ENCODE results near the gene PREP. TPM values are rescaled to one million over a fixed set of nuclear protein-coding genes. Genes with fewer than 3 reads are reported as not detected.

The PREP gene
- total RNA-seq, 2 experiments from 2014 or later: 42.1 to 47.0 TPM

DNA sequence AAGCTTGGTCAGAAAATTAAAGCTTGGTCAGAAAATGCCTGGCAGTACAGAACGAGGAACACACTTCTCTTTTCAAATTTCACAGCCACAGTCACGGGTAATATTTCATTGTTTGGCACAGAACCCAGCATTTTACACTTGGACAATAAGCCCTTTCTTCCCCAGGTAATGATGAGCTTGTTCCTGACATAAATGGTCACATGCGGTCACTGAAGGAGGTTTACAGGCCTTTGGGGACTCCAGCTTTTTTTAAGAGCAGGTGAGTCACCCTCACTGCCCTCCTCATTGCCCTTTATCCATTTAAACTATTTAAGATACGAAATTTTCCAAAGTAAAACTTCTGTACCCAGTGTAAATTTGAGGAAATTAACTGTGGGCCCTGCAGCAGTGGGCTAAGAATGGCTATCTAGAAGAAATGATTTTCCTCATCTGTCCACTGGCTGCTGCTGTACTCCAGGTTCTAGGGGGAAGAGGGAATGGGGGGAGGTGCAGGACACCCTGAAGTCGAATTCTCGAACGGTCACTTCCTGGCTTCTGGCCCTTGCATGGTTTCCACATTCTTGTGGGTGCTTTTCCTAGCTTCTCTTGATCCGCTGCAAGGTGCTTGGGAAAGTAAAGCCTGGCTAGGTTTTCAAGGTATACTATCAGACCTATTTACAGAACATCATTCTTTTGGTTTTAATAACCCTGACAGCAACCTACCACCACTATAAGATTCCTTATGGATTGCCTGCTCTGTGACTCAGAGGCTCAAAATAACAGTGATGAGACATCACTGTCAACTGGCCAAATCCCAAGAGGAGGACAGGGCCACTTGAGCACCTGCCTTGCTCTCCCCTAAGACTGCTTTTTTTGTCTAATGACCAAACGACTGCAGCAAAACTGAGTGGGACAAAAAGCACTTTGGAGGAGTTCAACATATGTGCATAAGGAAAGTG, 75.8 kb downstream of the PREP start:
- Mint-ChIP-seq H3K9me3 (no peaks in the 10 kb centered on the region), H3K27me3 (no peaks in the 10 kb centered on the region), H3K27ac (no peak overlapping the region), H3K4me1 (peaks cover 1% of the 10 kb centered on the region), H3K36me3 (ENCODE audit: low read depth) (peaks cover 43% of the 10 kb centered on the region), H3K4me3 (no peak overlapping the region)
- ChIA-PET CTCF (interaction anchor here (0.7 to 1.7 kb wide), 3 partner anchors 10 to 12 kb away, joined by 3 to 4 read pairs (median 3); no protein-coding TSS in a partner anchor), POLR2A (no interaction called here)
- no peak for DNase-seq

- DNase-seq: no peak
- Mint-ChIP-seq H3K9me3 (no peaks in the 10 kb centered on the region), H3K4me1 (peaks cover 1% of the 10 kb centered on the region), H3K36me3 (ENCODE audit: low read depth) (peaks cover 42% of the 10 kb centered on the region), H3K27me3 (no peaks in the 10 kb centered on the region), H3K4me3 (no peak overlapping the region), H3K27ac (no peak overlapping the region)
- CTCF ChIA-PET: interaction anchor here (0.6 to 1.7 kb wide), 3 partner anchors 11 to 33 kb away, joined by 3 to 4 read pairs (median 3); no protein-coding TSS in a partner anchor
- POLR2A ChIA-PET: no interaction called here
These were observed 76.7 kb downstream of the PREP start for GRCh38 chr6:105326216-105326615.

GRCh38 chr6:105324386-105324950, 78.4 kb downstream of the PREP start:
- peaks cover 36% of the 10 kb centered on the region for H3K36me3 Mint-ChIP-seq (ENCODE audit: low read depth)
- H3K27ac Mint-ChIP-seq: no peak overlapping the region
- ChIA-PET CTCF (no interaction called here), POLR2A (no interaction called here)
- peaks cover 1% of the 10 kb centered on the region for H3K4me1 Mint-ChIP-seq
- H3K27me3 Mint-ChIP-seq: no peaks in the 10 kb centered on the region
- H3K9me3 Mint-ChIP-seq: no peaks in the 10 kb centered on the region
- no peak overlapping the region for H3K4me3 Mint-ChIP-seq
- no peak for DNase-seq

- Mint-ChIP-seq H3K4me1 (peaks cover 1% of the 10 kb centered on the region), H3K27ac (no peak overlapping the region), H3K27me3 (no peaks in the 10 kb centered on the region), H3K9me3 (no peaks in the 10 kb centered on the region), H3K4me3 (no peak overlapping the region), H3K36me3 (ENCODE audit: low read depth) (peaks cover 31% of the 10 kb centered on the region)
- DNase-seq: no peak
- CTCF ChIA-PET: interaction anchor here (0.6 to 1.4 kb wide), 2 partner anchors 80 to 122 kb away, joined by 3 to 4 read pairs; partner anchors contain the start of gene PREP
- POLR2A ChIA-PET: interaction anchor here (1.1 kb wide), 1 partner anchor 80 kb away, joined by 3 read pairs; the partner anchor contains the start of gene PREP
These were observed 80.2 kb downstream of the PREP start for GRCh38 chr6:105322499-105323225.

- H3K36me3 Mint-ChIP-seq (ENCODE audit: low read depth): peaks cover 29% of the 10 kb centered on the region
- no peaks in the 10 kb centered on the region for H3K27me3 Mint-ChIP-seq
- H3K4me1 Mint-ChIP-seq: peaks cover 1% of the 10 kb centered on the region
- no peak overlapping the region for H3K27ac Mint-ChIP-seq
- no peak overlapping the region for H3K4me3 Mint-ChIP-seq
- ChIA-PET CTCF (interaction anchor here (0.6 to 0.8 kb wide), 2 partner anchors 102 to 121 kb away, joined by 3 to 4 read pairs; no protein-coding TSS in a partner anchor), POLR2A (no interaction called here)
- no peaks in the 10 kb centered on the region for H3K9me3 Mint-ChIP-seq
- DNase-seq: no peak
These were observed 81.2 kb downstream of the PREP start for GRCh38 chr6:105321728-105322127.

- Mint-ChIP-seq H3K27ac (no peak overlapping the region), H3K9me3 (no peaks in the 10 kb centered on the region), H3K4me1 (no peaks in the 10 kb centered on the region), H3K4me3 (no peak overlapping the region), H3K27me3 (no peaks in the 10 kb centered on the region), H3K36me3 (ENCODE audit: low read depth) (peaks cover 28% of the 10 kb centered on the region)
- ChIA-PET CTCF (interaction anchor here (0.8 kb wide), 1 partner anchor 102 kb away, joined by 3 read pairs; no protein-coding TSS in a partner anchor), POLR2A (no interaction called here)
- no peak for DNase-seq
These were observed 81.7 kb downstream of the PREP start for GRCh38 chr6:105321207-105321606.

DNA sequence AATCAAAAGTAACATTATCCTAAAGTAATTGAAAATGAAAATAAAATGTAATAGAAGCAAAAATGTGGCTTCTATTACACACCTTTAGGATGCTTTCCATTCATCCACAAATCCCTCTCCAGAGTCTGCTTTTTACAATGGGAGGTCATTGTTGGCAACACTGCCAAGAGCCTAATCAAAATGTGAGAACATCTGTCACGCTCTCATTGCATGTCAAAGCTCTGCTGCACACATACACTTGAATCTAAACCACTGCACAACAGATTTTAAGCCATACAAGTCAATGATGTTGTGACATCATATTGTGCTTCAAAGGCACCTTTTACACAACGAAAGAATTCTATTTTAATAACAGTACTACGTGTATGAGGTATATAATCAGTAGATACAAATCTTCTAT, 82.1 kb downstream of the PREP start:
- H3K4me3 Mint-ChIP-seq: no peak overlapping the region
- ChIA-PET CTCF (no interaction called here), POLR2A (no interaction called here)
- no peak for DNase-seq
- no peak overlapping the region for H3K27ac Mint-ChIP-seq
- H3K36me3 Mint-ChIP-seq (ENCODE audit: low read depth): peaks cover 32% of the 10 kb centered on the region
- H3K4me1 Mint-ChIP-seq: no peaks in the 10 kb centered on the region
- H3K9me3 Mint-ChIP-seq: no peaks in the 10 kb centered on the region
- no peaks in the 10 kb centered on the region for H3K27me3 Mint-ChIP-seq

GRCh38 chr6:105320271-105320670, 82.6 kb downstream of the PREP start:
- H3K36me3 Mint-ChIP-seq (ENCODE audit: low read depth): peaks cover 31% of the 10 kb centered on the region
- H3K27me3 Mint-ChIP-seq: no peaks in the 10 kb centered on the region
- no peak overlapping the region for H3K27ac Mint-ChIP-seq
- no peaks in the 10 kb centered on the region for H3K4me1 Mint-ChIP-seq
- ChIA-PET POLR2A (no interaction called here), CTCF (no interaction called here)
- no peak for DNase-seq
- no peak overlapping the region for H3K4me3 Mint-ChIP-seq
- no peaks in the 10 kb centered on the region for H3K9me3 Mint-ChIP-seq

GRCh38 chr6:105319331-105319730, 83.6 kb downstream of the PREP start:
- DNase-seq: no peak
- no peaks in the 10 kb centered on the region for H3K4me1 Mint-ChIP-seq
- no peak overlapping the region for H3K27ac Mint-ChIP-seq
- H3K4me3 Mint-ChIP-seq: no peak overlapping the region
- no peaks in the 10 kb centered on the region for H3K9me3 Mint-ChIP-seq
- POLR2A ChIA-PET: no interaction called here
- H3K27me3 Mint-ChIP-seq: no peaks in the 10 kb centered on the region
- CTCF ChIA-PET: no interaction called here
- H3K36me3 Mint-ChIP-seq (ENCODE audit: low read depth): peaks cover 33% of the 10 kb centered on the region

DNA sequence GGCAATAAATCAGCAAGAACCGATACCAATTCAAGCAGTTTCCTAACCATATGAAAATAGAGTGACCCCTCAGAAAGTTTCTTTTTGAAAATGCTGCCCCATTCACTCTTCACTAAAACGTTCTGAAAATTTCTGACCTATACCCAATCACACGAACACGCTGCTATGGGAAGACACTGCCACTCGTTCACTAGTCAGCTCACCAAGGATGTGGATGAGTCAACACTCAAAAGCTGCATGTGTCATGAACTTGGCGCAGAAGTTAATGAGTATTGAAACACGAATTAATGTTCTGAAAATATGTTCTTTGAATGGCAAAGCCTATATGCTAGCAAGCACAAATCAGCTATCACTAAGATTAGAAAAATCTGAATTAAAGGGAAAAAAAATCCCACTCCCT, 84.2 kb downstream of the PREP start:
- POLR2A ChIA-PET: no interaction called here

GRCh38 chr6:105317607-105318533, 85.0 kb downstream of the PREP start:
- Mint-ChIP-seq H3K27ac (no peak overlapping the region), H3K36me3 (ENCODE audit: low read depth) (peaks cover 27% of the 10 kb centered on the region), H3K27me3 (no peaks in the 10 kb centered on the region), H3K4me1 (no peaks in the 10 kb centered on the region), H3K4me3 (no peak overlapping the region), H3K9me3 (no peaks in the 10 kb centered on the region)
- DNase-seq: no peak
- POLR2A ChIA-PET: no interaction called here
- CTCF ChIA-PET: interaction anchor here (0.6 to 1.4 kb wide), 3 partner anchors 79 to 95 kb away, joined by 3 to 4 read pairs (median 3); partner anchors contain the start of gene PREP

More for the DNA sequence above, 84.2 kb downstream of the PREP start:
- H3K27me3 Mint-ChIP-seq: no peaks in the 10 kb centered on the region
- CTCF ChIA-PET: interaction anchor here (1.0 kb wide), 1 partner anchor 78 kb away, joined by 3 read pairs; no protein-coding TSS in a partner anchor
- no peak overlapping the region for H3K27ac Mint-ChIP-seq
- H3K9me3 Mint-ChIP-seq: no peaks in the 10 kb centered on the region
- no peak for DNase-seq
- no peaks in the 10 kb centered on the region for H3K4me1 Mint-ChIP-seq
- peaks cover 30% of the 10 kb centered on the region for H3K36me3 Mint-ChIP-seq (ENCODE audit: low read depth)
- H3K4me3 Mint-ChIP-seq: no peak overlapping the region

GRCh38 chr6:105313211-105313610, 89.7 kb downstream of the PREP start:
- Mint-ChIP-seq H3K4me1 (no peaks in the 10 kb centered on the region), H3K4me3 (no peak overlapping the region), H3K27me3 (no peaks in the 10 kb centered on the region), H3K27ac (no peak overlapping the region), H3K36me3 (ENCODE audit: low read depth) (peaks cover 25% of the 10 kb centered on the region), H3K9me3 (no peaks in the 10 kb centered on the region)
- ChIA-PET CTCF (no interaction called here), POLR2A (no interaction called here)
- DNase-seq: no peak

All from activated CD4-positive, alpha-beta T cell treated with anti-CD3 and anti-CD28 coated beads, Interleukin-2, amount 10 ng/mL, durations not matched to agents 7 days and 5 days (primary cell).